Mucosa of descending colon (tissue), 3 donors: Measurements from ENCODE around the gene CCNE1. TPM values are rescaled to one million over a fixed set of nuclear protein-coding genes. Genes with fewer than 3 reads are reported as not detected.

ENCODE experiments used
- ATAC-seq: fragments of 200-7000 bp; cut with Tn5 transposase; one replicate; pipeline ENCODE4 v1.9.1; 2020; ENCODE audit warnings: mild to moderate bottlenecking, moderate library complexity
- DNase-seq, 3 donors: peaks; one replicate each; pipeline ENCODE4 v3.0.0-alpha.2; 2020
- H3K36me3 ChIP-seq: fragments of 200-600 bp; one replicate; pipeline ENCODE4 v1.8.0; 2021; ENCODE audit warnings: low read depth, mild to moderate bottlenecking
- H3K4me1 ChIP-seq: fragments of 200-600 bp; one replicate; pipeline ENCODE4 v1.8.0; 2021; ENCODE audit warnings: low read depth, mild to moderate bottlenecking
- H3K4me3 ChIP-seq: fragments of 200-600 bp; one replicate; pipeline ENCODE4 v1.8.0; 2021; ENCODE audit warnings: mild to moderate bottlenecking
- H3K9me3 ChIP-seq: fragments of 200-600 bp; one replicate; pipeline ENCODE4 v1.8.0; 2021; ENCODE audit warnings: mild to moderate bottlenecking
- CTCF ChIP-seq: fragments of 200-600 bp; IDR thresholded peaks from one replicate; pipeline ENCODE4 v1.8.0; 2022; ENCODE audit warnings: antibody characterized with exemption, mild to moderate bottlenecking
- intact Hi-C, 2 donors: fragments of 100-400 bp; cut with DNase I in 1 of 2; cut with micrococcal nuclease in 1 of 2; formaldehyde crosslinking; loops; one replicate each; pipeline versions ENCODE4 v1.11.0 to v1.11.1; 2022; cut with DNase I, micrococcal nuclease
- total RNA-seq, 3 donors: library from RNA; stranded (reverse); fragmentation: NEBNext Ultra II Directional in 2 of 3; extraction: Animal tissue kit (Norgen Biotek cat#: 25700) in 2 of 3; gene quantifications; one replicate each; pipeline versions ENCODE4 v1.2.1 to v1.2.4, GENCODE V29; 2021 to 2023
- donor health status: DM: no; HTN: no; CAD: no; lungs with moderate emphysema.
- donor health status: DM: no; HTN: no; CAD: no.
- donor health status: DM: no; HTN: yes; CAD: no.

The CCNE1 gene
- total RNA-seq, 3 donors from 2014 or later = 4.0 to 7.1 (median 4.4) TPM

GRCh38 chr19:29782260-29782580 lies 29.6 kb upstream of the CCNE1 start:
- no peak overlapping the region for H3K4me3 ChIP-seq
- ATAC-seq = no peak
- TF ChIP-seq CTCF = no peak
- H3K4me1 ChIP-seq = no peaks in the 10 kb centered on the region
- intact Hi-C loops = no loop called here
- no peaks in the 10 kb centered on the region for H3K36me3 ChIP-seq
- no peak for DNase-seq
- H3K9me3 ChIP-seq = no peaks in the 10 kb centered on the region

- Histone ChIP-seq H3K4me3 (no peak overlapping the region), H3K4me1 (no peaks in the 10 kb centered on the region), H3K36me3 (no peaks in the 10 kb centered on the region), H3K9me3 (no peaks in the 10 kb centered on the region)
- TF ChIP-seq CTCF = no peak
- ATAC-seq (no peak), DNase-seq (no peak)
- intact Hi-C loops = no loop called here
Observed at GRCh38 chr19:29783627-29784190, 28.1 kb upstream of the CCNE1 start.

- no peak for TF ChIP-seq CTCF
- no peaks in the 10 kb centered on the region for H3K4me1 ChIP-seq
- DNase-seq (no peak), ATAC-seq (no peak)
- no peak overlapping the region for H3K4me3 ChIP-seq
- intact Hi-C loops = no loop called here
- H3K9me3 ChIP-seq = no peaks in the 10 kb centered on the region
- no peaks in the 10 kb centered on the region for H3K36me3 ChIP-seq
Observed at GRCh38 chr19:29784598-29785223, 27.1 kb upstream of the CCNE1 start.

- ATAC-seq (no peak), DNase-seq (no peak)
- TF ChIP-seq CTCF = no peak
- H3K4me3 ChIP-seq = no peak overlapping the region
- H3K36me3 ChIP-seq = no peaks in the 10 kb centered on the region
- no peaks in the 10 kb centered on the region for H3K4me1 ChIP-seq
- no peaks in the 10 kb centered on the region for H3K9me3 ChIP-seq
- intact Hi-C loops = no loop called here
Observed at GRCh38 chr19:29785360-29785759, 26.4 kb upstream of the CCNE1 start.

- no peaks in the 10 kb centered on the region for H3K4me1 ChIP-seq
- intact Hi-C loops = no loop called here
- no peaks in the 10 kb centered on the region for H3K36me3 ChIP-seq
- no peak for DNase-seq
- H3K4me3 ChIP-seq = no peak overlapping the region
- no peaks in the 10 kb centered on the region for H3K9me3 ChIP-seq
- no peak for ATAC-seq
- no peak for TF ChIP-seq CTCF
Observed at GRCh38 chr19:29785955-29786589, 25.7 kb upstream of the CCNE1 start.
